ENCODE measurements around the gene COL6A6.
A peak's percentile ranks its signal among the peaks of the same experiment; 100 is the strongest.

COL6A6 gene

GRCh38 chr3:130516645-130517512 lies at the start of gene COL6A6:
TSS of gene COL6A6 (plus strand) at chr3:130517177. CDS start at chr3:130560365, 43,188 bp downstream.
- DNase-seq: no peak

GRCh38 chr3:130468311-130468710 lies 48.7 kb upstream of the COL6A6 start:
- DNase-seq: no peak

- DNase-seq: peak in 1 of 14 donors; percentile 0
These were observed 46.9 kb upstream of the COL6A6 start for GRCh38 chr3:130470126-130470525.

DNA sequence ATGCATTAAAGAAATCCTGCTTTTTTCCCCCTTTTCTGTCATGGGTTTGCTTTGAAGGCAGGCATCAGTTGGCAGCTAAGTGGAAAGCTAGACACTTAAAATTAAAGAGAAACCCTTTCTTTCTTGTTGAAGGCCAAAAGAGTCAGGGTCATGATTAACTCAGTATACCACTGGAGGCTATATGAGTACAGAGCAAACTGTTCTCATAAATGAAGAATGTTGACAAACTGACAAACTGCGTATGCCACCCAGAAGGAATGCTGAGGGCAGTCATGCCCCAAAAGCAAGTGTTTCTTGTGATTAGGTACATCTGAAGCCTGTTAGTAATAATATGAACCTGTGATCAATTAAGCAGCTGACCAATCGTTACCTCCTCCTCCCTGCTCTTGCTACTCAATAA lies 43.6 kb upstream of the COL6A6 start:
- DNase-seq: no peak

DNA sequence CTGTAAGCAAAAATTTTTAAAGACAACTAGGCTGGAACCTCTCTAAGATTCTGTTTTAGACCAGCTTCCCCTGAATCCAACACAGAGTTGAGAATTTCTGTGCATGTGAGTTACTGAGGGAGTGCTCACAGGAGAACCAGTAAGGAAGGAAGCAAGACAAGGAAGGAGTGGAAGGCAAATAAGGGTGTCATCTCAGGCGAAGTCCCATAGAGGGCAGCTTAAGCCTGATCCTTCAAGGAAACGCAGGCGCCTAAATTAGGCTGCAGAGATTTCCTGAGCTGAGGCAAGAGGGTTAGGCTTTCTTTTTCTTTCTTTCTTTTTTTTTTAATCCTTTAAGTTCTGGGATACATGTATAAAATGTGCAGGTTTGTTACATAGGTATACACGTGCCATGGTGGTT lies 36.2 kb upstream of the COL6A6 start:
- no peak for DNase-seq

DNA sequence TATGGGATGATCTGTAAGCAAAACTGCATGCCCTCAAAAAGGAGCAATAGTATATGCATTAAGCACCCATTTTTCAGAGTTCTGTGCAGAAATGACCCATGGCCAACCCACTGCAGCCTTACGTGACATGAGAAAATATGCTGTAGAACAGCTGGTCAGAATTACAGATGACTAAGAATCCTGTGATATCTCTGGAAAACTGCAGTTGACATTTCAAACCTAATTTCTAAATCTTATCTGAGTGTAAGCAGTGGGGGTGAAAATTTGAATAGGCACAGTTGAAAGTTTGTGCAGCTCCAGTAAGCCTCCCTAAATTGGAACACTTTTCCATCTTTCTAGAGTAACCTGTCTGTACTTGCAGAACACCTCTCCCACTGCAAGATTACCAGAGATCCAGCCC lies 28.7 kb upstream of the COL6A6 start:
- no peak for DNase-seq

- no peak for DNase-seq
These were observed 28.1 kb upstream of the COL6A6 start for GRCh38 chr3:130488769-130489450.

DNA sequence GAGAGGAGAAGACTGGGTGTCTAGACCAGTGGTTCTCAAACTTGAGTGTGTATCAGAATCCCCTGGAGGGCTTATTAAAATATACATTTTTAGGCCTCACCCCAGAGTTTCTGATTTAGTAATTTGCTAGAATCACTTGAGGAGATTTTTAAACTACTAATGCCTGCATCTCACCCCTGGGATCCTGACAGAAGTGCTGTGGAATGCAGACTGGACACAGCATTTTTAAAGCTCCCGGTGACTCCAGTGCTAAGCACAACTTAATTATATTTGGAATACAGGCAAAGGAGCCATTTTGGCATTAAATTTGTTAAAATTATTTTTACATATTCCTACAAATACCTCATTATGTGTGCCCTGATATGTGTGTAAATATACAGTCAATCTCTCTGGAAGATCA lies 26.7 kb upstream of the COL6A6 start:
- no peak for DNase-seq

DNA sequence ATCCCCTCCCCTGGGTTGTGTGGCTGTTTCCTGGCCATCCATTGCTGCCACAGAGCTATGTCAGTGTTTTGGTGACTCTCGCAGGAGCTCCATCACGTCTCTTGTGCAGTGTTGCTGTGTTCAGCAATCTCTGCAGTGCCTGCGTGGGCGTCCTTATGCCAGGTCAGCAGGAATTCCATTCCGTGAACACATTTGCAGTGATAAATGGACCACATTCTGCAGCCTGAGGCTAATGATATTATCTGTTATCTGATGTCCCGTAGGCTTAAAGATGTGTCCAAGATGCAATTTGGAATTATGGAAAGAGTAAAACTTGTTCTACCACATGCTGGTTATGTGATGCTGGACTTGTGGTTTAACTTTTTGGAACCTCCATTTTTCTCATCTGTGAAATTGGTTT lies 25.5 kb upstream of the COL6A6 start:
- DNase-seq: no peak

GRCh38 chr3:130504701-130505100 lies 12.3 kb upstream of the COL6A6 start:
- DNase-seq: no peak

GRCh38 chr3:130506031-130506430 lies 10.9 kb upstream of the COL6A6 start:
- DNase-seq: no peak

DNA sequence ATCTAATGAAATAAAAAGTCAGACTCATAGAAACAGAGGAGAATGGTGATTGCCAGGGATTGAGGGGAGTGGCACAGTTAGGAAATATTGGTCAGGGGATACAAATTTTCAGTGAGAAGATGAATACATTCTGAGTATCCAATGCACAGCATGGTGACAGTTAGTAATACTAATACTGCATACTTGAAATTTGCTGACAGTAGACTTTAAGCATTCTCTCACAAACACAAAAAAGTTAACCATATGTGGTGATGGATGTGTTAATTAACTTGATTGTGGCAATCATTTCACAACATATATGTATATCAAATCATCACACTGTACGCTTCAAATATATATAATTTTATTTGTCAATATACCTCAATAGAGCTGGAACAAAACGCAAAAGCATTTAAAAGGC lies 9.2 kb upstream of the COL6A6 start:
- DNase-seq: no peak

GRCh38 chr3:130509008-130509407 lies 8.0 kb upstream of the COL6A6 start:
- no peak for DNase-seq

- DNase-seq: no peak
These were observed 2.3 kb upstream of the COL6A6 start for GRCh38 chr3:130514681-130515080.

DNA sequence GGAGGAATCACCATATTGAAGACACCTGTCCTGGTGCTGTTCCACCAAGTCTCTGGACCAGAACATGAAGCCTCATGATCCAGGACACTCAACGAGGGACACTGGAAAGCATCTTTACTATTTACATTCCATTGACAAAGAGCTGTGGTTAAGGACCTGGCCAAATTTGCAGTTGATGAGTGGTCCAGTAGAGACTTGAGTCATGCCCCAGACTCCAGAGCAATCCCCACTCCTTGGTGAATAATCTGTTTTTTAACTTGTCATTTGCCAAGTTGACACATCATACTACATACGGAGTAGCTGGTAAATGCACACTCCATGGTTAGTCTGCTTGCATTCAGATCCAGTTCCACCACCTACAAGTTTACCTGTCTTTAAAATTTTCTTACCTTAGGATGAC lies 1.2 kb upstream of the COL6A6 start:
- no peak for DNase-seq

DNA sequence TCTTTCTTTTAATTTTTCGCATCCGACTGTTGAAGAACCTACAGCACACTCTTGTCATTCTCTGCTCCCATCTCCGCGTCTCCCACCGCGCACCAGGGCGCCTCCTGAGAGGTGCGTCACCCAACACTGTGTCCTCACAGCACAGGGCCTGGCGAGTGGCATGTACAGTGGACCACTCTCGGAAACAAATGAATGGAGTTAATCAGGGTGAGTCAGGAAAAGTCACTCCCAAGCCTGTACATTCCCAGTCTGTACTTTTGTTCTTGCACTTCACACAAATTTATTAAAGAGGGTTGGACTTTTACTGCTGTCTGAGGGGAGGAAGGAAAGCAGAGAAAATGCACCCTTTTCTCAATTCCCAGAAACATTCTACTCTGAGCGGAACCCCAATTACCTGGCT lies 625 bp downstream of the COL6A6 start:
- no peak for DNase-seq

DNA sequence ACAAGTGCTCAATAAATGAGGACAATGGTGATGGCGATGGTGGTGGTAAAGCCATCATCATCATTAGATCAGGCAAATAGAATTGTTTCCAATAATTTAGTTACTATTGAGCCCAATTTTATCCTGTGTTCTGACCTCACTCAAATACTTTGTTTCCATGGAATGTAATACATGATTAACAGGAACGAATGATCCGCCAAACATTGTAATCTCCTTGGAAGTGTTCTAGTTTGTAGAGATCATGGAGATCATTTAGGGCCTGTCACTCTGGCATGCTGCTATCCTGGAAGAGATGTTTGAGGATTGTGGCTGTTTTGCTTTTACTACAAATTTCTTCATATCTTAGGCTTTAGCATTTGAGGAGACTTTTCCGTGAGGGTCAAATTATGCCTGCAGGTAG lies 2.8 kb downstream of the COL6A6 start:
- no peak for DNase-seq

GRCh38 chr3:130522399-130522798 lies 5.4 kb downstream of the COL6A6 start:
- no peak for DNase-seq

- no peak for DNase-seq
These were observed 10.4 kb downstream of the COL6A6 start for GRCh38 chr3:130527426-130527825.

DNA sequence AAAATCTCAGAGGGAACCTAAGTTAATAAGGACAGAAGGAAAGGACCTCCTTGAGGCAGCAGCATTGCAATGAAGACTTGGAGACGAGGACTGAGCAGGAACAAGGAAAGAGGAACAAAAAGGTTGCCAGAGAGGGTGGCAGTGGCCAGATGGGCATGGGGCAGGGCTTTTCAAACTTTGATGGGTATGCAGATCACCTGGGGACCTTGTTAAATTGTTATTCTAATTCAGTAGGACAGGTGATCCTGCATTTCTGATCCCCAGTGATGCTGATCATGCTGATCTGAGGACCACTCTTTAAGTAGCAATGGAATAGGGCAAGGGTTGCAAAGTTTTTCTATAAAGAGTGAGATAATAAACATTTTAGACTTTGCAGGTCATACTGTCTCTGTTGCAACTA lies 11.1 kb downstream of the COL6A6 start:
- DNase-seq: no peak

DNA sequence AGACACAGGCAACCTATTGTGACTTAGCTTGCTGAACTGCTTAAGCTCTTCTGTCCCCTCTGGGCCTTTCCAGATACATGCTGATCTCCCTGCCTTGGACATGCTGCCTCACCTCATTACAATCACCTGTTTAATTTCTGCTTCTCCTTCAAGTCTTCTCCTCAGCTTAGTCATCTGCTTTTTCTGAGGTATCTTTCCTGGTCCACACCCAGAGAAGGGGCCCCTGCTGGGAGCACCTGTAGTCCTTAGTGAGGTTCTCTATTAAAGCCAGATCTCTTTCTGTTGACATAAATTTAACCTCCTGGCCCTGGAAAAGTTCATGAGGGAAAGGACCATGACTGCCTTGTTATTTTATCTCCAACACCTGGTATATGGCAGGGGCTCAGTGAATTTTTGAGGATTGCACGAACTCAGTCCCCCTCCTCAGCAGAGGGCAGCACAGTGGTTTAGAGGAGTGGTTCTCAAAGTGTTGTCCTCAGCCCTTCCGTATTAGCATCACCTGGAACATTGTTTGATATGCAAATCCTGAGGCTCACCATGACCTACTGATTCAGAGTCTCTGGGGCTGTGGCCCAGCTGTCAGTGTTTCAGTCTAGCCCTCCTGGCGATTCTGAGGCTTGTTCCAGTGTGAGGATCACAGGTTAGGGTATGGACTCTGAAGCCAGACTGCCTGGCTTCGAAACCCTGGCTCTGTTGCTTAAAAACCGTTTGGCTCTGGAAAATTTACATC lies 12.7 kb downstream of the COL6A6 start:
- DNase-seq: no peak

- DNase-seq: no peak
These were observed 16.3 kb downstream of the COL6A6 start for GRCh38 chr3:130533247-130533646.

DNA sequence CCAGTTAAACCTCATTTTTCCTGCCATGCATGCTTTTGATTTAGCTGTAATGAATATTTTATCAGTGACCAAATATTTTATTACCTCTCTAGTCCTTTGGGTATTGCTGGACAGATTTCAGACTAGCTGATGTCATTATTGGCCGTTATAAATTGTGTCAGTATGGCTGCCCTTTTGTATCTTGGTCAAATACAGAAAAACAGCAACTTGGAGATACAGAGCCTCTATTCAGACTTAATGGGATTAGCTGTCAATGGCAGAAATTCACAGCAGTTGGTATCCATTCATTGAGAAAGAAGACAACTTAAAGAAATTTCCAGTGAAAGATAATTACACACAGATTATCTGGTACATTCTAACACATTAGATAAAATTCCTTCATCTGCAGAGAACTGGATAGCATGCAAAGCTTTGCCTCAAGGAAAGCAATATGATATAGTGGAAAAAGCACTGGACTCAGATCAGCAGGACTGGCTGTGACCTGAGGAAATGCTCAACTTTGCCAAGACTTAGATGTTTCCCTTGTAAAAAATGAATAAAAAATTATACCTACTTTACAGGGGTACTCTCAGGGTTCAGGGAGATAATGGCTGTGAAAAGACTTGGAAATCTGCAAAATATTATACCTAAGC lies 20.8 kb downstream of the COL6A6 start:
- no peak for DNase-seq
